RPMI8226 (cell line): ENCODE data around the gene PGA5.
"Not testable (repeated sequence)": the region's sequence is repeated elsewhere in the genome, so short reads cannot be mapped to it uniquely, and the experiment has no call there.

Source experiments
- DNase-seq: peaks from one replicate; pipeline ENCODE4 v3.0.0-alpha.2; 2015

PGA5 gene

DNA sequence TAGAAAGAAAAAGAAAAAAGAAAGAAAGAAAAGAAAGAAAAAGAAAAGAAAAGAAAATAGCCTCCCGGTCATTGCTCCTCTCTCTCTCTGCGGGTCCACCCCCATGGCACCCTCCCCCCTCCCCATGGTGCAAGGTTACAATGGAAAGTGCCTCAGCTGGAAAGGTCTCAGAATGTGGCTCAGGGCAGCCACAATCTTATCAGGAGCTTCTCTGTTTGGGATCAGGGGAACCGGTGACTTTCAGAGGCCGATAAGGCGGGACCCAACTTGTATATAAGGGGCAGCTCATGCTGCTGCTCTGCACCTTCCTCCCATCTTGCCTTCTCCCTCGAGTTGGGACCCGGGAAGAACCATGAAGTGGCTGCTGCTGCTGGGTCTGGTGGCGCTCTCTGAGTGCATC is at the start of gene PGA5:
TSS of gene PGA5 (plus strand) at position 301 of the 400 bp plus-strand sequence. CDS start at position 353, 52 bp downstream.
- not testable (repeated sequence) for DNase-seq

DNA sequence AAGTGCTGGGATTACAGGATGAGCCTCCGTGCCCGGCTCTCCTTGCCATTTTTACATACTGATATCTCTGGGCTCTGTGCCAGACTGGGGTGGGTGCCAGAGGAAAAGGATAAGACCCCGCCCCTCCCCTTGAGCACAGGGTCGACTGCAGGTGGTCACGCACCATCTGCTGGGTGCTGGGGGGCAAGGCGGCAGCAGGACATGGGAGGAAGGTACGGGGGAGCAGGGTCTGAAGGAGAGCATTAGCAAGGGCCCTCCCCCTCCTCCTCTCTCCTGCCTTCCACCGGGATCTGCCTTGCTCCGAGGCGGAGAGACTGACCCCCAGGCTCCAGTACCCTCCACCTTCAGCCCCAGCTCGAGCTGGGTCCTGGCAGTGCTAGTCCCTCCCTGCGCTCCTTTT is 47.4 kb upstream of the PGA5 start:
- no peak for DNase-seq

DNA sequence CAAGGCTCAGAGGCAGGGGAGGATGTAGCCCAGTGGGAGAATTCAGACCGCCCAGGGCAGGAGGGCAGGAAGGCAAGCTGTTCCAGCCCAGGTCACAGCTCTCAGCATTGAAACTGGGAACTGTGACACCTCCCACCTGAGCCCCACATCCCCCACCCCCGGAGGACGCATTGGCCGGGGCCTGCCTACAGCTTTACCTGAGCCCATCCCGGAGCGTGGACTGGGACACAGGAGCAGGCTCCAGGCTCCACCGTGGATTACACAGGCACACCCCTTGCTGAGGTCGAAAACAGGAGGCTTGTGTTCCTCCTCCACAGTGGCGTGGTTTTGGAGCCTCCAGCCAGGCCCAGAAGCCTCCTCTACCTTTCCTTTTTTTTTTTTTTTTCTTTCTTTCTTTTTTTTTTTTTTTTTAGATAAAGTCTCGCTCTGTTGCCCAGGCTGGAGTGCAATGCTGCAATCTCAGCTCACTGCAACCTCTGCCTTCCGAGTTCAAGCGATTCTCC is 46.8 kb upstream of the PGA5 start:
- DNase-seq, result no peak

DNA sequence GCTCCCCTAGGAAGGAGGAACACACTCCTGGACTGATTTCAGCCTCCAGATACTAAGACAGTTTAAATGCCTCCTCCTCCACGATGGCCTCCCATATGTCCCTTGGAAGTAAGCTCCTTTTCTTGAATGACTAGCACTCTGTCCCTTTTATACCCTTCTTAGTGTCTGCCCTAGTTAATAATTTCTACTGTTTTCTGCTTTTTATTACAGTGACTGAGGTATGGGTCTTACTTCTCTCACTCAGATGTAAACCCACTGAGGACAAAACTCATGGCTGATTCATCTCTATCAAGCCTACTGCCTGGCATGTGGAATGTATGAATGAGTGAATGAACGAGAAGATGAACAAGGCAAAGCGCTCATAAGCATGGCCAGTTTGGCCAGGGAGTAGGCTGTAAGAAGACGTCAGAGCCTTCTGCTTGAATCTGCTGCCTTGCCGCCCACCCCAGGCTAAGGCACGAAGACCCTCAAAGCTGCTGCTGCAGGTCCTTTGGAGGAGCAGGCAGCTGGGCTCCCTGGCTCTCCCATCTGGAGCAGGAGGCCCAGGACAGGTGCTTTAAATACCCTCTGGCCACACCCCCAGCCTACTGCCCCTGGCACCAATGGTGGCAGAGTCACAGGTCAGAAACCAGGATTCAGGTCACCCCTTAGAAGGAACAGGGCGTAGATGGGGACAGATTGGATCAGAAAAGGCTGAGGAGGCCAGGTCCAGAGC is 45.8 kb upstream of the PGA5 start:
- no peak for DNase-seq

DNA sequence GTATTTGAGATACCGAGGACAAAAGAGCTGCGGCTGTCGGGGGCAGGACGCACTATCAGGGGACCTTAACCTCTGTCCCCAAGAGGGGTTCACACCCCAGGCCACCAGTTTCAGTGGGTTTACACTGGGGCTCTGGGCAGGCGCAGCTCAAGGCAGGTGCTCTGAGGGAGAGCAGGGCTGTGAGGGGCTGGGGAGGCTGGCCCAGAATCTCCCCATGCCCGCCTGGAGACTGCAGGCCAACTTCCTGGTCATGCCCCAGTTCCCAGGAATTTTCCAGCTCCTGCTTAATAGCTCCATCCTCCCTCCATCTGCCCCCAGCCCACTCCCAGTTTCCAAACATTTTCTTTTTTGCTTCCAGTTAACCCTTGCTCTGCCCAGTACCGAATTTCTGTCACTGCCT is 45.3 kb upstream of the PGA5 start:
- DNase-seq, result no peak

DNA sequence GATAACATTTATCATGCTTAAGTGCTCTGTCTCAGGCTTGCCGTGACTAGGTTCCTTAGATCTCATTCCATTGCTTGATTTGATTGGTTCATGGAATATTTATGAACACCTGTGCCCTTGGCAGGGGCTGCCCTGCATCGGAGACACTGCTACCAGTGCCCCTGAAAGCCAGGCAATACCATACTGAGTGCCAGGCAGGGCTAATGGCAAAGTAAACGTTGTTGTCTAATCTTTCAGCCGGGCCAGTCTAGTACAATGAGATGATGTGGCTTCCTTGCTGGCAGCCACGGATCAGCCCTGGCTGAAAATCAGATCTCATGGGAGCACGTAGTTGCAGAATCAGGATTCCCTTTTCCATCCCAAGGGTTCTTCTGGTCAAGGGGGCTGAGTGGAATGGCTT is 42.6 kb upstream of the PGA5 start:
- DNase-seq, result no peak

DNA sequence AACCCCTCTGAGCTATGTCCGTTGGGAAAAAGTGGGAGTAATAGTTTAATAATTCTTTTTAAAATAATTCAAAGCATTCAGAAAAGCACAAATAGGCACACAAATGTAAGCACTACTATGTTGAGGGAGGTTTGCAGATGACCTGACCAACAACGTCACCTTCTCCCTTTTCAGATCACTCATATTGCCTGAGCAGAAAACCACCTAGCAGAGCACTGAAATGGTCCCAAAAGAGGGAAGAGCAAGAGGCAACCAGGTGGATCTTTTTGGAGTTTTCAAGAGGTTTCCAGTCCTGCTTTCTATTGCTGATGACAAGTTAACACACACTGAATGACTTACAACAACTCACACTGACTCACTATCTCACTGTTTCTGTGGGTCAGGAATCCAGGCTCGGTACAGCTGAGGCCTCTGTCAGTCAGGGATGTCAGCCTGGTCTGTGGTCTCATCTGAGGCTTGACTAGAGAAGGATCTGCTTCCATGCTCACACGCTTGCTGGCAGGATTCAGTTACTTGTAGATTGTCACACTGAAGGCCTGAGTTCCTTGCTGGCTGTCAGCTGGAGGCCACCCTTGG is 41.9 kb upstream of the PGA5 start:
- no peak for DNase-seq

DNA sequence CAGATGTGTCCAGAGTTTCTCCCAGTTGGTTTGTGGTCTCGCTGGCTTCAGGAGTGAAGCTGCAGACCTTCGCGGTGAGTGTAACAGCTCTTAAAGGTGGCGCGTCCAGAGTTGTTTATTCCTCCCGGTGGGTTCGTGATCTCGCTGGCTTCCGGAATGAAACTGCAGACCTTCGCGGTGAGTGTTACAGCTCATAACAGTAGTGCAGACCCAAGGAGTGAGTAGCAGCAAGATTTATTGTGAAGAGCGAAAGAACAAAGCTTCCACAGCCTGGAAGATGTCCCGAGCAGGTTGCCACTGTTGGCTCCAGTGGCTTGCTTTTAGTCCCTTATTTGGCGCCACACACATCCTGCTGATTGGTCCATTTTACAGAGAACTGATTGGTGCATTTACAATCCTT is 39.5 kb upstream of the PGA5 start:
- DNase-seq, result peak; percentile 85

DNA sequence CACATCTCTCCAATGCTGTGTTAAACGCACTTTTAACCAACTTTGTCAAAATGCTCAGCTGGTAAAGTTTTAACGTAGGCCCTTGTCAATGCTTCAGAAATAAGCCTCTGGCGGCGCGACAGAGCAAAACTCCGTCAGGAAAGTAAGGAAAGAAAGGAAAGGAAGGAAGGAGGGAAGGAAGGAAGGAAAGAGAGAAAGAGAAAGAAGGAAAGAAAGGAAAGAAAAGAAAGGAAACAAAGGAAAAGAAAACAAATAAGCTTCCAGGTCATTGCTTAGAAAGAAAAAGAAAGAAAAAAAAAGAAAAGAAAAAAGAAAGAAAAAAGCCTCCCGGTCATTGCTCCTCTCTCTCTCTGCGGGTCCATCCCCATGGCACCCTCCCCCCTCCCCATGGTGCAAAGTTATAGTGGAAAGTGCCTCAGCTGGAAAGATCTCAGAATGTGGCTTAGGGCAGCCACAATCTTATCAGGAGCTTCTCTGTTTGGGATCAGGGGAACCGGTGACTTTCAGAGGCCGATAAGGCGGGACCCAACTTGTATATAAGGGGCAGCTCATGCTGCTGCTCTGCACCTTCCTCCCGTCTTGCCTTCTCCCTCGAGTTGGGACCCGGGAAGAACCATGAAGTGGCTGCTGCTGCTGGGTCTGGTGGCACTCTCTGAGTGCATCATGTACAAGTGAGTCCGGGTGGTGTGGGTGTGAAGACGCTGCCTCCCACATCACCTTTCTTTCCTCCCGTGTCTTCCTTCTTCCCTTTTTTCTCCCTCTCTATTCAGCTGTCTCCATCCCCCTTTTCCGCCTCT is 37.8 kb upstream of the PGA5 start, which contains the start of gene PGA3:
TSS of gene PGA3 (plus strand) at position 566 of the 797 bp plus-strand sequence. CDS start at position 616, 50 bp downstream.
- DNase-seq, result not testable (repeated sequence)

DNA sequence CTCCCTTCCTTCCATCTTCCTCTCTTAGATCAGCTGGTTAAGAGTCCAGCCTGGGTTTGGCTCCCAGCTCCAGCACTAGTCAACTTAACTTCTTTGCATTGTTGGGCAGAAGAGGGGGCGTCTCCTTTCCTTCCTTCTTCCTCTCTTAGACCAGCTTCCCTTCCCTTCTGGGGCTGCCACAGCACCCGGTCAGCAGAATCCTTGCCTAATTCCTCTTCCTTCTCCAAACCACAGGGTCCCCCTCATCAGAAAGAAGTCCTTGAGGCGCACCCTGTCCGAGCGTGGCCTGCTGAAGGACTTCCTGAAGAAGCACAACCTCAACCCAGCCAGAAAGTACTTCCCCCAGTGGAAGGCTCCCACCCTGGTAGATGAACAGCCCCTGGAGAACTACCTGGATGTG is 37.1 kb upstream of the PGA5 start:
- not testable (repeated sequence) for DNase-seq

DNA sequence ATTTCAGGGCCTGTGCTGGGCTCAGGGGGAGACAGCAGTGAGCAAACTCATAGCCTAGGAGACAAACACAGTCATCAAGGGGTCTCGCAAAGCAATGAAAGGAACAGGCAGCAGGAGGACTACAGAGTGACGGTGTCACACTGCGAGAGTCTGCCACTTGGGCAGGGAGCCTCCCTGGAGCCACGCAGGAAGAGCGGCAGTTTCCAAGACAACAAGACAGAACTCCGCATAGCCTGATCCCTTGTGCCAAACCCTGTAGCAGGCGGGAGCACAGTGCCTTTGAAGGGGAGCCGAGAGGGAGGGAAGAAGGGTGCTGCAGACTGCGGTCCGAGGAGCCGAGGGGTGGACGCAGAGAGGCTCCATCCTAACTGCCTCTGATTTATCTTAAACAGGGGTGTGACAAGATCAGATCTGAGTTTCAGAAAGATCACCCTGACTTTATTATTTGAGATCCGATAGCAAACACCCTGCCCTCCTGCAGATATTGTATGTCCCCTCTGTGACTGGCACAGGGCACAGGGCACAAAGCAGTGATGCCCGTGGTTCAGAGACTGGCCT is 36.4 kb upstream of the PGA5 start:
- not testable (repeated sequence) for DNase-seq

DNA sequence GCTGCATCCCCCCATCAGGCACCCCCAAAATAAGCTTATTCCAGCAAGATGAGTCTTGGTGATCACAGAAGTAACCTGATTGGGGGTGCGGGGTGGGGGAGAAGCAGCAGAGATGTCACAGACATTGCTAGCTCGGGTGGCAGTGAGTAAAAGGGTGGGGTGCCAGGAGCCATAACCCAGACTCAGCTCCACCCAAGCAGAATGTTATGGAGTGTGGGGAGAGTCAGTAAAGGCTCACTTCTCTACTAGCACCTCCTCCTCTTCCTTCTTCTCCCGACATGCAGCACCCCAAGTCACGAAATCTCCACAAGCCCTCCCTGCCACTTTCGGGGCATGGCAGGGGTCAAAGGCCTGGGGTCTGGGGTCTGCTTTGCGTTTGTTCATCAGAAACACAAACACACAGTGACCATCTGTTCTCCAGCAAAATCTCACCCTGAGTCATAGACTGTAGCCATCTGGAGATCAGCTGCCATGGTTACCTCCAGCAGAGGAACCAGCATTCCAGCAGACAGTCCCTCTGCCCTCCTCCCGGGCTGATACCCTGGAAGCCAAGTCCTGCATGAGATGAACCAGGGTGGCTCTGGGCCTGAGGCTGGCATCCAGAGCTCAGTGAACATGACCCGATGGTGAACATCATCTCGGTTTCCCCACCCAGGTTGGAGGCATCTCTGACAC is 33.2 kb upstream of the PGA5 start:
- not testable (repeated sequence) for DNase-seq

DNA sequence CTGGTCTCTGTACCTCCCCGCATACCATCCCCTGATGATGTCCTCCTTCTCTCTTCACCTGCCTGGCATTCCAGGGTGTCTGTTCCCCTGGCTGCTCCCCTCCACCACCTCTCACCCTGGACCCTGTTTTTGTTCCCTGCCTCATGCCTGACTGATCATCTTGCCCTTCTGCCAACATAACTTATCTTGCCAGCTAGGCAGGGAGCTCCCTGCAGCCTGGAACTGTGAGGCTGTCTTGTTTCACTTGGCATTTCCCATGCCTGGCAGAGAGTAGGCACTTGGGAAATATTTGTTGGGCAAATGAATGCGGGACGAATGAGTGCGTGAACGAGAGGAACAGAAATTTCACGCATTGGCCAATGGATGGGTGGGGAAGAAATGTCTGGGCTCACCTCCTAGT is 30.3 kb upstream of the PGA5 start:
- not testable (repeated sequence) for DNase-seq

DNA sequence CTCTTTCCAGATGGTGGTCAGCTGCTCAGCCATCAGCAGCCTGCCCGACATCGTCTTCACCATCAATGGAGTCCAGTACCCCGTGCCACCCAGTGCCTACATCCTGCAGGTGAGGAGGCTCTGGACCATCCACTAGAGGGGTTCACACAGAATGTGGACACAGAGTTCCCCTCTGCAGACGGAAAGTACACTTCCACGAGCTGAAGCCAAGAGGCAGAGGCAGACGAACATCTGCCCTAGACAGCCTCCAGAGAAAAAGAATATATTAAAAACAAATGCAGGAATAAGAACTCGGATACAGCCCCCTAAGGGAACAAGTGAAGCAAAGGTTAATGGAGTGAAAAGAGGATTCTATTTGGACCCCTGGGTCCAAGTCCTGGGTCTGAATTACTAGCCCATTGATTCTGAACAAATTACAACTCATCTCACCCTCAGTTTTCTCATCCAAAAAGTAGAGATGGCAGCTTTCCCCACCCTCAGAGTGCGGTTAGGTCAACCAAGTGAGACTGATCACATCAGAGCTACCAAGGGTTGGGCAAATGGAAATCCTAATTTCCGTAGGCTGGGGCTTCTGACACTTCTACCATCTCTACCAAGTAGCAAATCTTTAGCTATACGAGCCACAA is 29.5 kb upstream of the PGA5 start:
- not testable (repeated sequence) for DNase-seq

DNA sequence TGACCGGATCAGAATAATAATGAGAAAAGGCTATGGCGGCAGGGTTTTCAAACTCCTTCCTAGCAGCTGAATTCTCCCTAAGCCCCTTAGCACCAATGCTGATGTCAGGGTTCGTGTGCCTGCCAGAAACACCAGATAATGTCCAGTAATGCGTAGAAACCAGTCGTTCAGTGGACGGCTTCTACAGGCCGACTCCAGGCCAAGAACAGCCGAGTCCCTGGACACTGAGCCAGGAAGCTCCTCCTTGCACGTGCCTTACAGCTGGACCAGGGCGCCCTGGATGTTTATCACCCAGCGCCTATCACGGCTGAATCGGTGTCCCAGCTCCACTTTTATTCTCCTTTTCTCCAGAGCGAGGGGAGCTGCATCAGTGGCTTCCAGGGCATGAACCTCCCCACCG is 28.8 kb upstream of the PGA5 start:
- not testable (repeated sequence) for DNase-seq

DNA sequence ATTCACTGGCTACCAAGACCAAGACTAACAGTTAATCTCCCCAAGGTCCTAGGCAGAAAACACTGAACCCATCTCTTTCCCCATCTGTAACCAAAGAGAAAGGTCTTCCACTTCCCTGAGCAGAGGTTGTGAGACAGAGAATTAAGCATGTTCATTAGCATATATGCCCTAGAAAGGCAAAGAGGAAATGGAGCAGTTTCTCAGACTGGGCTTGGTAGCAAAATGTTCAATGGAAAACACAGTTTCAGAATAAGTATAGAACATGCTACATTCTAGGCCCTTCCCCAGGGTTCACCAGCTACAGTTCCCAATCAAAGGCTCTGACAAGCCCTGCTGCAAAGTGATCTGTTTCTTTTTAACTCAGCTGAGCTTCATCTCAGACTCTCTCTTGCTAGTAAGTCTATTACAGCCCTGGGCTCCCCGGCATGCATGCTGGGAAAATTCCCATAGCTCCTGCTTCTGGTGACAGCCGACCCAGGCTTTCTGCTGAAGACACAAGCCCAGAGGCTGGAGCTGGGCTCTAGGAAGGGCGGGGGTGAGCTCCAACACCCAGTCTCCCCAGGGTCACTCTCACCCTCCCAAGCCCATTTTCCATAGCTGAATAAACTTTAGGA is 27.2 kb upstream of the PGA5 start:
- DNase-seq, result not testable (repeated sequence)

DNA sequence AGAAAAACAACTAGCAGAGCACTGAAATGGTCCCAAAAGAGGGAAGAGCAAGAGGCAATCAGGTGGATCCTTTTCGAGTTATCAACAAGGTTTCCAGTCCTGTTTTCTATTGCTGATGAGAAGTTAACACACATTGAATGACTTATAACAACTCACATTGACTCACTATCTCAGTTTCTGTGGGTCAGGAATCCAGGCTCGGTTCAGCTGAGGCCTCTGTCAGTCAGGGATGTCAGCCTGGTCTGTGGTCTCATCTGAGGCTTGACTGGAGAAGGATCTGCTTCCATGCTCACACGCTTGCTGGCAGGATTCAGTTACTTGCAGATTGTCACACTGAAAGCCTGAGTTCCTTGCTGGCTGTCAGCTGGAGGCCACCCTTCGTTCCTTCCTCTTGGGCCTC is 22.7 kb upstream of the PGA5 start:
- DNase-seq, result not testable (repeated sequence)

DNA sequence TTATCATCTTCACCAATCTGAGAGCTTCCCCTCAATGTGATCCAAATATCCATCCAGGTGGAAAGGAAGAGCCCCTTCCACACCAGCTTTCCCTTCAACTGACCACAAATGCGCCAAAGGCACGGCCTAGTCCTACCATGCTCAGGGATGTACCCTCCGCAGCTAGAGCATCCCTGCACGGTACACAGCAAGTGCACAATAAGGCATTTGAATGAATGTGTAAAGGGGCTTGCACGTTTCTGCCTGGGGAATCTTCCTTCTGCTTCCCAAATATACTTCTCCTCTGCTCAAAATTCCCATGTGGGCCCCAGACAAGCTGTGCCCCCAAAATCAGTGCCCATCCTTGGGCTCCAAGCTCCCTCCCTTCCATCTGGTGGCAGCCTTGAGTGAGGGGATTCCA is 22.0 kb upstream of the PGA5 start:
- DNase-seq, result not testable (repeated sequence)

DNA sequence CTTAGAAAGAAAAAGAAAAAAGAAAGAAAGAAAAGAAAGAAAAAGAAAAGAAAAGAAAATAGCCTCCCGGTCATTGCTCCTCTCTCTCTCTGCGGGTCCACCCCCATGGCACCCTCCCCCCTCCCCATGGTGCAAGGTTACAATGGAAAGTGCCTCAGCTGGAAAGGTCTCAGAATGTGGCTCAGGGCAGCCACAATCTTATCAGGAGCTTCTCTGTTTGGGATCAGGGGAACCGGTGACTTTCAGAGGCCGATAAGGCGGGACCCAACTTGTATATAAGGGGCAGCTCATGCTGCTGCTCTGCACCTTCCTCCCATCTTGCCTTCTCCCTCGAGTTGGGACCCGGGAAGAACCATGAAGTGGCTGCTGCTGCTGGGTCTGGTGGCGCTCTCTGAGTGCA is 18.9 kb upstream of the PGA5 start, which contains the start of gene PGA4:
TSS of gene PGA4 (plus strand) at position 301 of the 400 bp plus-strand sequence. CDS start at position 355, 54 bp downstream.
- DNase-seq, result not testable (repeated sequence)

DNA sequence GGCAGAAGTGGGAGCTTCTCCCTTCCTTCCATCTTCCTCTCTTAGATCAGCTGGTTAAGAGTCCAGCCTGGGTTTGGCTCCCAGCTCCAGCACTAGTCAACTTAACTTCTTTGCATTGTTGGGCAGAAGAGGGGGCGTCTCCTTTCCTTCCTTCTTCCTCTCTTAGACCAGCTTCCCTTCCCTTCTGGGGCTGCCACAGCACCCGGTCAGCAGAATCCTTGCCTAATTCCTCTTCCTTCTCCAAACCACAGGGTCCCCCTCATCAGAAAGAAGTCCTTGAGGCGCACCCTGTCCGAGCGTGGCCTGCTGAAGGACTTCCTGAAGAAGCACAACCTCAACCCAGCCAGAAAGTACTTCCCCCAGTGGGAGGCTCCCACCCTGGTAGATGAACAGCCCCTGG is 18.3 kb upstream of the PGA5 start:
- not testable (repeated sequence) for DNase-seq

DNA sequence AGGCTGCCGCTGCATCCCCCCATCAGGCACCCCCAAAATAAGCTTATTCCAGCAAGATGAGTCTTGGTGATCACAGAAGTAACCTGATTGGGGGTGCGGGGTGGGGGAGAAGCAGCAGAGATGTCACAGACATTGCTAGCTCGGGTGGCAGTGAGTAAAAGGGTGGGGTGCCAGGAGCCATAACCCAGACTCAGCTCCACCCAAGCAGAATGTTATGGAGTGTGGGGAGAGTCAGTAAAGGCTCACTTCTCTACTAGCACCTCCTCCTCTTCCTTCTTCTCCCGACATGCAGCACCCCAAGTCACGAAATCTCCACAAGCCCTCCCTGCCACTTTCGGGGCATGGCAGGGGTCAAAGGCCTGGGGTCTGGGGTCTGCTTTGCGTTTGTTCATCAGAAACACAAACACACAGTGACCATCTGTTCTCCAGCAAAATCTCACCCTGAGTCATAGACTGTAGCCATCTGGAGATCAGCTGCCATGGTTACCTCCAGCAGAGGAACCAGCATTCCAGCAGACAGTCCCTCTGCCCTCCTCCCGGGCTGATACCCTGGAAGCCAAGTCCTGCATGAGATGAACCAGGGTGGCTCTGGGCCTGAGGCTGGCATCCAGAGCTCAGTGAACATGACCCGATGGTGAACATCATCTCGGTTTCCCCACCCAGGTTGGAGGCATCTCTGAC is 14.4 kb upstream of the PGA5 start:
- not testable (repeated sequence) for DNase-seq
